Small intestine (tissue), 7 donors: ENCODE measurements around the gene IL36B. TPM values are rescaled to one million over a fixed set of nuclear protein-coding genes. Genes with fewer than 3 reads are reported as not detected.

ENCODE experiments used
- DNase-seq, 2 donors: peaks; one replicate each; pipeline versions ENCODE4 v3.0.0 to v3.0.0-alpha.2; 2013
- FAIRE-seq: peaks from 2 replicates; lab custom pipeline; 2012; peaks lifted over from hg19 to GRCh38; lab: Jason Lieb, UNC
- H3K27ac ChIP-seq, 3 donors: one replicate each; pipeline ENCODE4 v1.5.1; 2013; ENCODE audit warnings: low read length in 2 of 3, mild to moderate bottlenecking in 2 of 3, control low read depth in 1 of 3, inconsistent platforms in 1 of 3, low read depth in 1 of 3, moderate library complexity in 1 of 3
- H3K27me3 ChIP-seq, 3 donors: one replicate each; pipeline ENCODE4 v1.6.1; 2013; ENCODE audit warnings: low read length in 3 of 3, inconsistent platforms in 1 of 3; ENCODE audit not compliant: control insufficient read depth in 3 of 3, insufficient read depth in 3 of 3
- H3K36me3 ChIP-seq, 3 donors: one replicate each; pipeline ENCODE4 v1.6.1; 2013; ENCODE audit warnings: low read length in 3 of 3, inconsistent platforms in 1 of 3, low read depth in 1 of 3, mild to moderate bottlenecking in 1 of 3, moderate library complexity in 1 of 3; ENCODE audit not compliant: control insufficient read depth in 3 of 3, insufficient read depth in 2 of 3
- H3K4me1 ChIP-seq, 3 donors: one replicate each; pipeline ENCODE4 v1.6.1; 2013; ENCODE audit warnings: low read length in 2 of 3, inconsistent platforms in 1 of 3, low read depth in 1 of 3, mild to moderate bottlenecking in 1 of 3, moderate library complexity in 1 of 3; ENCODE audit not compliant: control insufficient read depth in 3 of 3, insufficient read depth in 2 of 3
- H3K4me3 ChIP-seq, 3 donors: one replicate each; pipeline ENCODE4 v1.5.1; 2013; ENCODE audit warnings: low read length in 3 of 3, control low read depth in 1 of 3, inconsistent platforms in 1 of 3, low read depth in 1 of 3, mild to moderate bottlenecking in 1 of 3, moderate library complexity in 1 of 3
- H3K9me3 ChIP-seq, 2 donors: one replicate each; pipeline ENCODE4 v1.6.1; 2013; ENCODE audit warnings: low read depth in 1 of 2, low read length in 1 of 2; ENCODE audit not compliant: control insufficient read depth in 2 of 2, insufficient read depth in 1 of 2
- WGBS, 3 donors: extraction: QIAGEN DNeasy Blood & Tissue Kit; methylation state at CpG; one replicate each; pipeline ENCODE4 v1.1.7; 2013; 5-methylcytosine and 5-hydroxymethylcytosine counted together
- polyA plus RNA-seq, 4 donors: library from polyadenylated mRNA; stranded (reverse) in 3 of 4; unstranded in 1 of 4; fragments of 200-250 nt in 3 of 4; fragments of 120-200 nt in 1 of 4; gene quantifications; one replicate each; pipeline versions ENCODE4 v1.2.1 to v1.2.3, GENCODE V29; 2013
- donor health status: healthy with polysubstance abuse.
- donor health status: control.
- donor health status: control.
- donor health status: Bipolar disorder and iron deficiency.
- donor health status: healthy.

IL36B gene
- polyA plus RNA-seq, 4 donors = not detected

DNA sequence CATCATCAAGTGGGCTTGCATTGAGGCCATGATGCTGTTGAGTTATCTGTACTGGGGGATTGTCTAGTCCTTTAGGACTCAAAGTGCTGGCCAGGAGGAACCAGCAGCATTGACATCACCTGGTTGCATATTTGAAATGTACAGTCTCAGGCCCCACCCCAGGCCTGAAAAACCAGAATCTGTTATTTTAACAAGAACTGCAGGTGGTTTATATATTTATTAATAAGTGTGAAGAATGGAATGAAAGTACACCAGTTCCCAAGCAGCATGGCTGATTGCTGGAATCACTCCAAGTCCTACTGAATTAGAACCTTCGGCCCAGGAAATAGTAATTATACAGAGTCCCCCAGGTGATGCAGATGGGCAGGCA is 17.9 kb upstream of the IL36B start:
- H3K27ac ChIP-seq = no peak overlapping the region
- WGBS, 3 donors = 58 to 68% (median 63%) methylated on average over 1 of the region's 1 CpG

GRCh38 chr2:113069676-113070605 is 17.3 kb upstream of the IL36B start:
- DNase-seq (no peak), FAIRE-seq (no peak)
- no peaks in the 10 kb centered on the region for H3K36me3 ChIP-seq
- 90 to 95% (median 92%) methylated on average over 4 of the region's 4 CpGs for WGBS, 3 donors
- H3K9me3 ChIP-seq = no peaks in the 10 kb centered on the region
- H3K27ac ChIP-seq = no peak overlapping the region
- H3K4me3 ChIP-seq = no peak overlapping the region
- H3K4me1 ChIP-seq = peaks cover 0 to 3% (median 2%) of the 10 kb centered on the region in 3 donors
- no peaks in the 10 kb centered on the region for H3K27me3 ChIP-seq

More for the DNA sequence above, 17.9 kb upstream of the IL36B start:
- Histone ChIP-seq H3K27me3 (no peaks in the 10 kb centered on the region), H3K4me3 (no peak overlapping the region), H3K36me3 (no peaks in the 10 kb centered on the region), H3K9me3 (no peaks in the 10 kb centered on the region), H3K4me1 (peaks cover 0 to 8% (median 2%) of the 10 kb centered on the region in 3 donors)
- no peak for FAIRE-seq
- DNase-seq = no peak

DNA sequence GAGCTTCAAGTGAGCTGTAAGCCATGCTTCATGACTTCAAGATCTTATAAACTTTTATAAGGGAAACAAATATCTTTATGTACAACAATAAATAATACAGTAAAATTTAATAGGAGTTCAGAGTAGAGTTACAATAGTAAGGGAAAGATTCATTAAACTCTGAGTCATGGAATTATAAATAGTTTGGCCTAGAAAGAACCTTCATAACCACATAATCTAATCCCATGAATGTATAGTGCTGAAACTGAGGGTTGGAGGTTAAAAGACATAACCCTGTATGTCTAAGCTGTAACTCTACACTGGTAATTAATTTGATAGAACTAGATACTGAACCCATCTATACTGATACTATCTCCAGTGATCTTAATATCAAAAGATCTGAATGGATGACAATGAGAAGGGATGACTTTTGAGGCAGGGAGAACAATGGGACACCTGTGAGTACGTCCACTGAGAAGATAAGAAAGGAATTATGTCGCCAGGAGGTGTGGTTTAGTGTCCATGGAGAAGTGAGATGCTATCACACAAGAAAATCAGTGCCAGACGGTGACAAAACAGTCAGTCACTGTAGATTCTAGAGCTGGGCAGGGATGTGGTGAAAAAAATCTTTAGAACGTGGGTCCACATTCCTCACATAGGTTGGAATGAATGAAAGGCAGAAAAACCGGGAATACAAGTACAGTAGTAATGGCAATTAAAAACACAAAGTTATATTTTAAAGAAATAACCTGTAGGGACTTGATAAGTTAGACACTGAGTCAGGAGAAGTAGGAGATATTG is 16.2 kb upstream of the IL36B start:
- H3K27me3 ChIP-seq = peaks cover 0 to 2% (median 0%) of the 10 kb centered on the region in 3 donors
- no peak for FAIRE-seq
- DNase-seq = no peak

DNA sequence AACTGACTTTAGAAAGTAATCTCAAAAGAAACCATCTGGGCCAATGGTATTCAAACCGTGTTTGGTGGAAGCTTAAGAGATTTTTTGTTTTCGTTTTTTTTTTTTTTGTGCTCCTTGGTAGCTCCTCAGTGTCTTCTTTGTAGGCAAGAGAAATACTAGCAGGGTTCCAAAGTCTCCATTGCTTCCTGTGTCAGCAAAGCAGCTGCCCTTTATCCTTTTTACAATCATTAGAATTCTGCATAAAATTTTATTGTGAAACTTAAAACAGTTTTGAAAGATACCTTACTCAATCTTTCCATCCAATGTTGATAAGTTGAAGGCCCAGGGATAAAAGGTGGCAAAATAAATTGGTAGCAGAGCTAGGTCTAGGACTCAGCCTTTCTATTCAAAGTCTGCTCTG is 15.6 kb upstream of the IL36B start:
- WGBS, 3 donors = 63 to 75% (median 72%) methylated on average over 2 of the region's 2 CpGs
- Histone ChIP-seq H3K36me3 (no peaks in the 10 kb centered on the region), H3K27me3 (peaks cover 0 to 2% (median 0%) of the 10 kb centered on the region in 3 donors), H3K27ac (no peak overlapping the region), H3K4me3 (no peak overlapping the region), H3K4me1 (peaks cover 0 to 3% (median 2%) of the 10 kb centered on the region in 3 donors), H3K9me3 (no peaks in the 10 kb centered on the region)
- DNase-seq = peak in 1 of 2 donors; percentile 44
- FAIRE-seq = no peak

More for the DNA sequence above, 16.2 kb upstream of the IL36B start:
- WGBS, 3 donors = 11 to 42% (median 12%) methylated on average over 5 of the region's 5 CpGs
- Histone ChIP-seq H3K4me1 (peaks cover 0 to 3% (median 2%) of the 10 kb centered on the region in 3 donors), H3K4me3 (no peak overlapping the region), H3K27ac (no peak overlapping the region), H3K36me3 (no peaks in the 10 kb centered on the region), H3K9me3 (no peaks in the 10 kb centered on the region)

- Histone ChIP-seq H3K36me3 (no peaks in the 10 kb centered on the region), H3K4me3 (no peak within 1 kb of the TSS), H3K27ac (no peak within 1 kb of the TSS), H3K27me3 (peaks cover 0 to 2% (median 0%) of the 10 kb centered on the region in 3 donors), H3K4me1 (peaks cover 0 to 3% (median 2%) of the 10 kb centered on the region in 3 donors), H3K9me3 (no peaks in the 10 kb centered on the region)
- 85 to 95% (median 87%) methylated on average over 3 of the region's 3 CpGs for WGBS, 3 donors
- DNase-seq (no peak), FAIRE-seq (no peak)
These were observed 15.0 kb upstream of the IL36B start, which contains the start of gene IL1F10 for GRCh38 chr2:113067681-113068080. TSS of gene IL1F10 (plus strand) at chr2:113067970. CDS start at chr2:113072739, 4,769 bp downstream.

GRCh38 chr2:113064898-113065297 is 12.2 kb upstream of the IL36B start:
- DNase-seq (no peak), FAIRE-seq (no peak)
- WGBS, 3 donors = 75 to 86% (median 78%) methylated on average over 1 of the region's 1 CpG
- H3K27me3 ChIP-seq = peaks cover 0 to 2% (median 0%) of the 10 kb centered on the region in 3 donors
- H3K36me3 ChIP-seq = no peaks in the 10 kb centered on the region
- H3K27ac ChIP-seq = no peak overlapping the region
- peaks cover 0 to 3% (median 0%) of the 10 kb centered on the region in 3 donors for H3K4me1 ChIP-seq
- H3K4me3 ChIP-seq = no peak overlapping the region
- no peaks in the 10 kb centered on the region for H3K9me3 ChIP-seq

- DNase-seq = no peak
These were observed 11.6 kb upstream of the IL36B start for GRCh38 chr2:113064281-113064680.

More at GRCh38 chr2:113064281-113064680, 11.6 kb upstream of the IL36B start:
- H3K9me3 ChIP-seq = no peaks in the 10 kb centered on the region
- H3K27me3 ChIP-seq = peaks cover 0 to 2% (median 0%) of the 10 kb centered on the region in 3 donors
- no peak for FAIRE-seq
- no peak overlapping the region for H3K4me3 ChIP-seq
- H3K36me3 ChIP-seq = no peaks in the 10 kb centered on the region
- 85 to 89% (median 86%) methylated on average over 5 of the region's 5 CpGs for WGBS, 3 donors
- peaks cover 0 to 3% (median 0%) of the 10 kb centered on the region in 3 donors for H3K4me1 ChIP-seq
- no peak overlapping the region for H3K27ac ChIP-seq
